SH-SY5Y (cell line): ENCODE measurements around the gene GLRA3.

Source experiments
- GATA2 ChIP-seq: IDR thresholded peaks from 2 replicates; pipeline ENCODE4 v1.6.1; 2011; ENCODE audit warnings: mild to moderate bottlenecking, low read depth, low read length
- GATA3 ChIP-seq: IDR thresholded peaks from 2 replicates; pipeline ENCODE4 v1.6.1; 2011; ENCODE audit warnings: low read depth, mild to moderate bottlenecking, low read length, moderate library complexity

DNA sequence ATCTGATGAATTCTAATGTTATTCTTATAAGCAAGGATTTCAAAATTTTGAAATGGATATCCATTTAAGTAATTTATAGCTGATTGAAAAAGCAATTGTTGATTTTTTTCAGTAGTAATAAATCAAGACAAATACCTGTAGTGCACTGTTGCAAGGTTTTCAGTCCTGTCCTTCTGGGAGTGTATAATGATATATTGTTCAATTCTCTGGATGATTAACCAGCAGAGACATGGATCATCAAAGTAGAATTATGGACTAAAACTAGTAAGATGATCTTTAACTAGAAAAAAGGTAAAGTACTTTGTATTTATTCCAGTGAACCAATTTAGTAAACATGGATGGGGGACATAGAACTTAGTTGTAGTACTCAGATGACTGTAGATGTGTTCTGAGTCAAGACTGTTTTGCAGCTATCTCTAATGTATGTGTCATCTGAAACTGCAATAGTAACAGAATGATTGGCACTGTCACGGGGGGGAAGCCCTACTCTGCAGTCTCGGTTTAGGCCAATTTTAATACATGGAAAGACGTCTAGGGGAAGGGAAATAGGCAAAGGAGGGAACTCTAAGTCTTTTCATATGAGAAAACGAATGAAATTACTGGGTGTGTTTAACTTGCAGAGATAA lies 121.9 kb downstream of the GLRA3 start:
- TF ChIP-seq GATA2: no peak
- no peak for TF ChIP-seq GATA3
